ENCODE measurements around the gene PRKAR1B. TPM values are rescaled to one million over a fixed set of nuclear protein-coding genes. Genes with fewer than 3 reads are reported as not detected.

PRKAR1B gene
- total and polyA plus RNA-seq, 10 of the 15 experiments (the other 5 are each of a cell fraction or from before 2014, with no cell fraction given): 1.4 to 45.6 (median 19.3) TPM

DNA sequence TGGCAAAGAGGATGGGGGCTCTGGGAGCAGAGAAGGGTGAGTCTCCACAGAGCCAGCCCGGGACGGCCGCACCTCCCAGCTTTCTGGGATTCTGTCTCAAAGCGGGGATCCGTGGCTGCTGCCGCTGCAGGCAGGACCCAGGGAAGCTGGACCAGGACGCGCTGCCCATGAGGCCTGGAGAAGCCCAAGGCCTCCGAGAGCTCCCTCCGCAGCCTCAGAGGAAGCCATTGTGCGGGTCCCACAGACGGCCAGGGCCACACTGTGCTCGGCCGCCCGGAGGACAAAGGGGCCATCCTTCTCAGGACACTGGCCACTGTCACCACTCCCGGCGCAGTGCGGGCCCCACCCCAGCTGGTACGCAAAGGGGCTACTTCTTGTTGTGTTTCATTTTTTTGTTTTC, 128.2 kb downstream of the PRKAR1B start:
- Histone ChIP-seq H3K27me3 (replicated peaks in 1 of 2; ENCODE audit: control insufficient read depth in 2 of 2, insufficient read depth in 2 of 2, low read length in 1 of 2) (no peaks in the 10 kb centered on the region), H2AFZ (ENCODE audit: control insufficient read depth, low read depth, low read length) (no peak overlapping the region), H4K20me1 (ENCODE audit: control insufficient read depth, insufficient read depth) (no peaks in the 10 kb centered on the region), H3K27ac (ENCODE audit: control insufficient read depth, insufficient read depth) (no peak overlapping the region), H3K79me2 (ENCODE audit: control insufficient read depth, insufficient read depth, low read length) (peaks cover 14% of the 10 kb centered on the region), H3K36me3 (ENCODE audit: control insufficient read depth in 2 of 2, insufficient read depth in 2 of 2, low read length in 1 of 2) (no peaks in the 10 kb centered on the region; a peak in 1 of 4 replicates), H3K4me3 (no peak overlapping the region), H3K9ac (ENCODE audit: control insufficient read depth, insufficient read depth, low read length) (no peak overlapping the region), H3K4me2 (ENCODE audit: control insufficient read depth, insufficient read depth) (no peak overlapping the region), H3K4me1 (ENCODE audit: control insufficient read depth, insufficient read depth, low read length) (peaks cover 51% of the 10 kb centered on the region), H3K9me3 (replicated peaks; ENCODE audit: control insufficient read depth, insufficient read depth, low read length) (no peaks in the 10 kb centered on the region; the same call in 2 of the 3 replicates)
- WGBS (ENCODE audit: insufficient coverage, insufficient replicate concordance, low lambda C conversion rate, missing lambda C conversion rate): 96% methylated on average over 18 of the region's 19 CpGs
- SMC1A ChIA-PET (ENCODE audit: uncharacterized antibody, unreplicated experiment): no interaction called here
- POLR2A ChIA-PET: no interaction called here
- no peak for ATAC-seq
- intact Hi-C loops (cut with micrococcal nuclease; ENCODE audit: unreplicated experiment): no loop called here
- FAIRE-seq: no peak
- no TSS peak for BruUV-seq (replicated peaks)
- no peak for TF ChIP-seq MYB (IDR thresholded peaks at IDR 0.05; ENCODE audit: borderline replicate concordance, low read depth, low read length)
- TF ChIP-seq ZSCAN29 (IDR thresholded peaks at IDR 0.05): no peak
- no peak for TF ChIP-seq CREM (IDR thresholded peaks at IDR 0.05; ENCODE audit: low read depth)
- TF ChIP-seq, protein P1, sequence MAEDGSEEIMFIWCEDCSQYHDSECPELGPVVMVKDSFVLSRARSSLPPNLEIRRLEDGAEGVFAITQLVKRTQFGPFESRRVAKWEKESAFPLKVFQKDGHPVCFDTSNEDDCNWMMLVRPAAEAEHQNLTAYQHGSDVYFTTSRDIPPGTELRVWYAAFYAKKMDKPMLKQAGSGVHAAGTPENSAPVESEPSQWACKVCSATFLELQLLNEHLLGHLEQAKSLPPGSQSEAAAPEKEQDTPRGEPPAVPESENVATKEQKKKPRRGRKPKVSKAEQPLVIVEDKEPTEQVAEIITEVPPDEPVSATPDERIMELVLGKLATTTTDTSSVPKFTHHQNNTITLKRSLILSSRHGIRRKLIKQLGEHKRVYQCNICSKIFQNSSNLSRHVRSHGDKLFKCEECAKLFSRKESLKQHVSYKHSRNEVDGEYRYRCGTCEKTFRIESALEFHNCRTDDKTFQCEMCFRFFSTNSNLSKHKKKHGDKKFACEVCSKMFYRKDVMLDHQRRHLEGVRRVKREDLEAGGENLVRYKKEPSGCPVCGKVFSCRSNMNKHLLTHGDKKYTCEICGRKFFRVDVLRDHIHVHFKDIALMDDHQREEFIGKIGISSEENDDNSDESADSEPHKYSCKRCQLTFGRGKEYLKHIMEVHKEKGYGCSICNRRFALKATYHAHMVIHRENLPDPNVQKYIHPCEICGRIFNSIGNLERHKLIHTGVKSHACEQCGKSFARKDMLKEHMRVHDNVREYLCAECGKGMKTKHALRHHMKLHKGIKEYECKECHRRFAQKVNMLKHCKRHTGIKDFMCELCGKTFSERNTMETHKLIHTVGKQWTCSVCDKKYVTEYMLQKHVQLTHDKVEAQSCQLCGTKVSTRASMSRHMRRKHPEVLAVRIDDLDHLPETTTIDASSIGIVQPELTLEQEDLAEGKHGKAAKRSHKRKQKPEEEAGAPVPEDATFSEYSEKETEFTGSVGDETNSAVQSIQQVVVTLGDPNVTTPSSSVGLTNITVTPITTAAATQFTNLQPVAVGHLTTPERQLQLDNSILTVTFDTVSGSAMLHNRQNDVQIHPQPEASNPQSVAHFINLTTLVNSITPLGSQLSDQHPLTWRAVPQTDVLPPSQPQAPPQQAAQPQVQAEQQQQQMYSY (CRISPR knock-in tag; IDR thresholded peaks at IDR 0.05): no peak
- TF ChIP-seq MXI1 (IDR thresholded peaks at IDR 0.05; ENCODE audit: low read depth, low read length): no peak
- TF ChIP-seq SREBF2 (IDR thresholded peaks at IDR 0.05; ENCODE audit: low read length): no peak
- no peak for TF ChIP-seq KLF5 (IDR thresholded peaks at IDR 0.05; ENCODE audit: partially characterized antibody)
- no peak for TF ChIP-seq RAD51 (IDR thresholded peaks at IDR 0.05)
- TF ChIP-seq BCL3 (IDR thresholded peaks at IDR 0.05; ENCODE audit: borderline replicate concordance, insufficient read depth, low read depth, low read length, poor library complexity, severe bottlenecking): no peak
- RAD21 ChIA-PET (ENCODE audit: unreplicated experiment): no interaction called here
- DNase-seq (ENCODE audit: low read depth, low spot score): no peak
- CTCF ChIA-PET: no interaction called here
- in situ Hi-C loops (cut with MboI): no loop called here

Measured in GM12878 (cell line).